Measurements from ENCODE around the gene SIGLEC5. TPM values are rescaled to one million over a fixed set of nuclear protein-coding genes. Genes with fewer than 3 reads are reported as not detected.

SIGLEC5 gene
- total RNA-seq, 1 donor from 2014 or later: 2.2 TPM

- DNase-seq (ENCODE audit: low spot score): no peak
These were observed 39.8 kb downstream of the SIGLEC5 start for GRCh38 chr19:51590441-51590840.

- no peak for DNase-seq (ENCODE audit: low spot score)
These were observed 40.7 kb downstream of the SIGLEC5 start for GRCh38 chr19:51589511-51589910.

GRCh38 chr19:51587264-51588191 lies 42.7 kb downstream of the SIGLEC5 start:
- no peak for DNase-seq (ENCODE audit: low spot score)

GRCh38 chr19:51586799-51587198 lies 43.4 kb downstream of the SIGLEC5 start:
- DNase-seq (ENCODE audit: low spot score): no peak

- no peak for DNase-seq (ENCODE audit: low spot score)
These were observed 44.0 kb downstream of the SIGLEC5 start for GRCh38 chr19:51586103-51586728.

GRCh38 chr19:51576850-51577249 lies 53.4 kb downstream of the SIGLEC5 start:
- no peak for DNase-seq (ENCODE audit: low spot score)

- DNase-seq (ENCODE audit: low spot score): no peak
These were observed 56.9 kb downstream of the SIGLEC5 start for GRCh38 chr19:51573331-51573730.

GRCh38 chr19:51572908-51573307 lies 57.3 kb downstream of the SIGLEC5 start:
- DNase-seq (ENCODE audit: low spot score): no peak

GRCh38 chr19:51572410-51572809 lies 57.8 kb downstream of the SIGLEC5 start:
- no peak for DNase-seq (ENCODE audit: low spot score)

GRCh38 chr19:51571599-51571998 lies 58.6 kb downstream of the SIGLEC5 start:
- DNase-seq (ENCODE audit: low spot score): no peak

GRCh38 chr19:51570962-51571575 lies 59.1 kb downstream of the SIGLEC5 start, which contains the start of gene ZNF175:
TSS of gene ZNF175 (plus strand) at chr19:51571283. CDS start at chr19:51573330, 2,047 bp downstream.
- peak; percentile 95 for DNase-seq (ENCODE audit: low spot score)

GRCh38 chr19:51568456-51568855 lies 61.7 kb downstream of the SIGLEC5 start:
- no peak for DNase-seq (ENCODE audit: low spot score)

- no peak for DNase-seq (ENCODE audit: low spot score)
These were observed 62.6 kb downstream of the SIGLEC5 start for GRCh38 chr19:51567583-51567982.

- DNase-seq (ENCODE audit: low spot score): no peak
These were observed 63.6 kb downstream of the SIGLEC5 start for GRCh38 chr19:51566489-51567100.

GRCh38 chr19:51565583-51565982 lies 64.6 kb downstream of the SIGLEC5 start:
- DNase-seq (ENCODE audit: low spot score): no peak

GRCh38 chr19:51564791-51565190 lies 65.4 kb downstream of the SIGLEC5 start:
- DNase-seq (ENCODE audit: low spot score): no peak

Other genes starting within 250 kb of the SIGLEC5 start
- not detected for gene LIM2, start 242.4 kb downstream of the SIGLEC5 start, total RNA-seq
- gene C19orf84, start 239.8 kb downstream of the SIGLEC5 start, total RNA-seq: not detected
- 5.2 TPM for gene SIGLEC10, start 212.8 kb downstream of the SIGLEC5 start, total RNA-seq
- 0.39 TPM for gene SIGLEC8, start 171.9 kb downstream of the SIGLEC5 start, total RNA-seq
- not detected for gene CEACAM18, start 151.9 kb downstream of the SIGLEC5 start, total RNA-seq
- gene SIGLEC12, start 128.6 kb downstream of the SIGLEC5 start, total RNA-seq: 1.9 TPM
- gene SIGLEC6, start 98.7 kb downstream of the SIGLEC5 start, total RNA-seq: 0.58 TPM
- 8.8 TPM for gene ZNF175, start 59.1 kb downstream of the SIGLEC5 start, total RNA-seq
- 12.5 TPM for gene SIGLEC14, start 16.4 kb upstream of the SIGLEC5 start, total RNA-seq
- gene SPACA6, start 62.9 kb upstream of the SIGLEC5 start, total RNA-seq: 24.0 TPM
- gene HAS1, start 93.6 kb upstream of the SIGLEC5 start, total RNA-seq: 31.7 TPM
- gene FPR1, start 121.5 kb upstream of the SIGLEC5 start, total RNA-seq: 97.6 TPM
- gene FPR2, start 130.8 kb upstream of the SIGLEC5 start, total RNA-seq: 11.4 TPM
- 44.5 TPM for gene FPR3, start 164.8 kb upstream of the SIGLEC5 start, total RNA-seq